Measurements from ENCODE around the gene SYCP2.
"Not testable (repeated sequence)": the region's sequence is repeated elsewhere in the genome, so short reads cannot be mapped to it uniquely, and the experiment has no call there.

SYCP2 gene

DNA sequence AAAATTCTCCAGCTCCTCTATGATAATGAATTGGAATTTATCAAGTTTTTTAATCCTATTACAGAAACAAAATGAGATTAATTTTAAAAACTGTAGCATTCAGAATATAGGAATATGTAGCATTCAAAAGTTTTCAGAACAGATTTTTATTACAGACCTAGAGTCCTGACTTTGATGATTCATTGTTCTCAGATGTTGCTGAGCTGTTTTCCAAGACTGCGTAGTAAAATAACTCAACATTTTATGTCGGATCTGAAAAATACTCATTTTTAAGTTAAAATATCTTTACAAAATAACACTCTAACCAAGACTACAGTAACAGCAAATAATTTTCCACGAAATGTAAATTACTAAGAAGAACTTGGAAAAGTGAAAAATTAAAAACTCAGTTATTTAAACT, 67.1 kb downstream of the SYCP2 start:
- TF ChIP-seq, protein P1, sequence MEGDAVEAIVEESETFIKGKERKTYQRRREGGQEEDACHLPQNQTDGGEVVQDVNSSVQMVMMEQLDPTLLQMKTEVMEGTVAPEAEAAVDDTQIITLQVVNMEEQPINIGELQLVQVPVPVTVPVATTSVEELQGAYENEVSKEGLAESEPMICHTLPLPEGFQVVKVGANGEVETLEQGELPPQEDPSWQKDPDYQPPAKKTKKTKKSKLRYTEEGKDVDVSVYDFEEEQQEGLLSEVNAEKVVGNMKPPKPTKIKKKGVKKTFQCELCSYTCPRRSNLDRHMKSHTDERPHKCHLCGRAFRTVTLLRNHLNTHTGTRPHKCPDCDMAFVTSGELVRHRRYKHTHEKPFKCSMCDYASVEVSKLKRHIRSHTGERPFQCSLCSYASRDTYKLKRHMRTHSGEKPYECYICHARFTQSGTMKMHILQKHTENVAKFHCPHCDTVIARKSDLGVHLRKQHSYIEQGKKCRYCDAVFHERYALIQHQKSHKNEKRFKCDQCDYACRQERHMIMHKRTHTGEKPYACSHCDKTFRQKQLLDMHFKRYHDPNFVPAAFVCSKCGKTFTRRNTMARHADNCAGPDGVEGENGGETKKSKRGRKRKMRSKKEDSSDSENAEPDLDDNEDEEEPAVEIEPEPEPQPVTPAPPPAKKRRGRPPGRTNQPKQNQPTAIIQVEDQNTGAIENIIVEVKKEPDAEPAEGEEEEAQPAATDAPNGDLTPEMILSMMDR (IDR thresholded peaks at IDR 0.05; ENCODE audit: control insufficient read depth, insufficient read depth, low read depth, low read length, missing control alignments), result no peak
- H3K4me3 ChIP-seq (ENCODE audit: control insufficient read depth, low read depth, low read length), result no peak overlapping the region
- DNase-seq (ENCODE audit: low read depth), result no peak

DNA sequence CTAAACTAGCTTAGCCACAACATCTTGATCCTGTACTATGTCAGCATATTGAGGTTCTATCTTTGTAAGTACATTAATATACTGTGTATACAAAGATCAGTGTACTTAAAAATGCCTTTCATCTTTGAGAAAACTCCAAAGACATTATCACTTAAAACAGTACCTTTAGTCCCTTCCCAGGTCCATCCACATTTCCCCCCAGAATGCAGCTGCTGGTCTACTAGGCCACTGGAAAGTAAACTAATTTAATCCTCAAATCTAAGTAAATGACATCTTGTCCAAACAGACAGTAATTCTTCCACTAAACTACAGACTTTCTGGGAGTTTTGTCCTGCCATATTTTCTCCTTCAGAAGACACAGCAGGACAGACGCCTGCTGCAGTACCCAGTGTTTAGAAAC, 68.7 kb downstream of the SYCP2 start:
- H3K4me3 ChIP-seq (ENCODE audit: control insufficient read depth, low read depth, low read length), result no peak overlapping the region
- TF ChIP-seq, protein P1 (IDR thresholded peaks at IDR 0.05; ENCODE audit: control insufficient read depth, insufficient read depth, low read depth, low read length, missing control alignments), result no peak
- no peak for DNase-seq (ENCODE audit: low read depth)

DNA sequence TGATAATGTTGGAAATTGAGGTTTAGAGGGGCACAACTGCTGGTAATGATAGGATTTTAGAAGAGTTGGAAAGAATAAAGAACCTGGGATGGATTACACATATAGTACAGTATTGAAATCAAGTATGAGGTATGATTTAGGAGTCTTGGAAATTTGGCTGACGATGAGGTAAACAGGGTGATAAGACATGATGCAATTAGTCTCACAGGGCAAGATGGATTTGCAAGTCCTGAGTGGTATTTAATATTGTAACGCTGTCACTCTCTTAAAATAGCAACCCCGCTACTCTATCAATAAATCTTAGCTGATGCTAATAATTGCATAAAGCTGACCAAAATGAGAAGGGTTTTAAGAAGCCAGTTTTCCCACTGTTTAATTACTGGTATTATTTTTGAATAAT, 70.4 kb downstream of the SYCP2 start:
- no peak overlapping the region for H3K4me3 ChIP-seq (ENCODE audit: control insufficient read depth, low read depth, low read length)
- TF ChIP-seq, protein P1 (IDR thresholded peaks at IDR 0.05; ENCODE audit: control insufficient read depth, insufficient read depth, low read depth, low read length, missing control alignments), result no peak
- DNase-seq (ENCODE audit: low read depth), result no peak

DNA sequence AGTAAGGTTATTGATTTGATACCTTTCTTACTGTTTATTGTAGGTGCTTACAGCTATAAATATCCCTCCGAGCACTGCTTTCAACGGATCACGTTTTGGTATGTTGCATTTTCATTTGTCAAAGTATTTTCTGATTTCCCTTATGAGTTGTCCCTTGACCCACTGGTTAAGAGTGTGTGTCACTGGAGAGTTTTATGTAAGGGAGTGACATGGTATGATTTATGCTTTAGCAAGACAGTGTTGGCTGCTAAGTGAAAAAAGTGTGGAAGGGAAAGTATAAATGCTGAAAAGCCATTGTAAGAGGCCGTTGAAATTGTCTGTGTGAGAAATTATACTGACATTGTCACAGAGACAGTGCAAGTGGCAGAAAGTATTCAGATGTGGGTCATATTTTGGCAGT, 72.0 kb downstream of the SYCP2 start:
- TF ChIP-seq, protein P1 (IDR thresholded peaks at IDR 0.05; ENCODE audit: control insufficient read depth, insufficient read depth, low read depth, low read length, missing control alignments), result no peak
- H3K4me3 ChIP-seq (ENCODE audit: control insufficient read depth, low read depth, low read length), result no peak overlapping the region
- DNase-seq (ENCODE audit: low read depth), result no peak

DNA sequence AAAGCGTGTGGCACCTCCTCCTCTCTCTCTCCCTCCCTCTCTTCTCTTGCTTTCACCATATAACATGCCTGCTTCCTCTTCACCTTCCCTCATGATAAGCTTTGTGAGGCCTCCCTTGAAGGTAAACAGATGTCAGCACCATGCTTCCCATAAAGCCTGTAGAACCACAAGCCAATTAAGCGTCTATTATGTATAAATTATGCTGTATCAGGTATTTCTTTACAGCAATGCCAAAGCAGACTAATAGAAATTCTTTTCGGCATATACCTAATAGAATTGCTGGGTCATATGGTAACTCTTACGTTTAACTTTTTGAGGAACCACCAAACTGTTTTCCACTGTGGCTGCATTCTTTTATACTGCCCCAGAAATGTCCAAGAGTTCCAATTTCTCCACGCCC, 75.0 kb downstream of the SYCP2 start:
- no peak for DNase-seq (ENCODE audit: low read depth)

DNA sequence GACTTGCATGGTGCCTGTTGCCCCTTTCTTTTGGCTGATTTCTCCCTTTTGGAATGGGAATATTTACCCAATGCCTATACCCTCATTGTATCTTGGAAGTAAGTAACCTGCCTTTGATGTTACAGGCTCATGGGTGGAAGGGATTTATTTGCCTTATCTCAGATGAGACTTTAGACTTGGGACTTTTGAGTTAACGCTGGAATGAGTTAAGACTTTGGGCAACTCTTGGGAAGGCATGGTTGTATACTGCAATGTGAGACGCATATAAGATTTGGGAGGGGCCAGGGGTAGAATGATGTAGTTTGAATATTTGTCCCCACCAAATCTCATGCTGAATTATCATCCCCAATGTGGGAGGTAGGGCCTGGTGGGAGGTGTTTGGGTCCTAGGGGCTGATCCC, 75.5 kb downstream of the SYCP2 start:
- H3K4me3 ChIP-seq (ENCODE audit: control insufficient read depth, low read depth, low read length), result no peak overlapping the region
- TF ChIP-seq, protein P1 (IDR thresholded peaks at IDR 0.05; ENCODE audit: control insufficient read depth, insufficient read depth, low read depth, low read length, missing control alignments), result no peak
- DNase-seq (ENCODE audit: low read depth), result no peak

More for the DNA sequence above, 75.0 kb downstream of the SYCP2 start:
- TF ChIP-seq, protein P1 (IDR thresholded peaks at IDR 0.05; ENCODE audit: control insufficient read depth, insufficient read depth, low read depth, low read length, missing control alignments), result no peak
- H3K4me3 ChIP-seq (ENCODE audit: control insufficient read depth, low read depth, low read length), result no peak overlapping the region

DNA sequence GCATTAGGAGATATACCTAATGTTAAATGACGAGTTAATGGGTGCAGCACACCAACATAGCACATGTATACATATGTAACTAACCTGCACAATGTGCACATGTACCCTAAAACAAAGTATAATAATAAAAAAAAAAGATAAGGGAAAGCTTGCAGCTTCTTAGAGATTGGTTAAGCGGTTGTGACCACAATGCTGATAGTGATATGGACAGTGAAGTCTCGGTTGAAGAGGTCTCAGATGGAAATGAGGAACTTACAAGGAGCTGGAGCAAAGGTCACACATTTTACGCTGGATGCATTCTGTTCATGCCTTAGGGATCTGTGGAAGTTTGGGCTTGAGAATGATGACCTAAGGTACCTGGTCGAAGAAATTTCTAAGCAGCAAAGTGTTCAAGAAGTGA, 76.5 kb downstream of the SYCP2 start:
- DNase-seq (ENCODE audit: low read depth); H3K4me3 ChIP-seq (ENCODE audit: control insufficient read depth, low read depth, low read length): not testable (repeated sequence)

DNA sequence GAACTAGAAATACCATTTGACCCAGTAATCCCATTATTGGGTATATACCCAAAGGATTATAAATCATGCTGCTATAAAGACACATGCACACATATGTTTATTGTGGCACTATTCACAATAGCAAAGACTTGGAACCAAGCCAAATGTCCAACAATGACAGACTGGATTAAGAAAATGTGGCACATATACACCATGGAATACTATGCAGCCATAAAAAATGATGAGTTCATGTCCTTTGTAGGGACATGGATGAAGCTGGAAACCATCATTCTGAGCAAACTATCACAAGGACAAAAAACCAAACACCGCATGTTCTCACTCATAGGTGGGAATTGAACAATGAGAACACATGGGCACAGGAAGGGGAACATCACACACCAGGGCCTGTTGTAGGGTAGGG, 76.9 kb downstream of the SYCP2 start:
- DNase-seq (ENCODE audit: low read depth), result not testable (repeated sequence)

More for the DNA sequence above, 76.9 kb downstream of the SYCP2 start:
- H3K4me3 ChIP-seq (ENCODE audit: control insufficient read depth, low read depth, low read length), result not testable (repeated sequence)

Measured in AG09309 (cell line).